GM12801 (cell line): ENCODE results near the gene PPARGC1A.

ENCODE experiments used
- TF ChIP-seq, protein P1 (sequence below): IDR thresholded peaks from one replicate; pipeline ENCODE4 v1.5.1; 2011; ENCODE audit warnings: control low read depth; ENCODE audit not compliant: insufficient read length; ENCODE audit errors: extremely low read depth

The PPARGC1A gene

DNA sequence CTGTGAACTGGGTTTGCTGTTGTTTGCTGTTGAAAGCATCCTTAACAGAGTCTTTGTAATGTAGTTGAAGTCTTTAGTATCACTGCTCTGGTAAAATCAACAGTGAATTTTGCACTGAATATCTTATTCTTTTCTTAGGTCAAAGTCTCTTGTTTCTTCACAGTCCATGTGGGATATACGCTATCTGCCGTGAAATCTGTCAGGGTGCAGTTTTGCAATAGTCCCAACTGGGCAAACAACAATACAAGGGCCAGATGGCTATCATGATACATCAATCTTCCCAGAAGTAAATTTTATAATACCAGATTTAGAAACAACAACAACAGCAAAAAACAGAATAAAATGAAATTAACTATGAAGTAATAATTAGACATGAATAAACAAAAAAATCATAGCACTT lies 123.5 kb downstream of the PPARGC1A start:
- TF ChIP-seq, protein P1, sequence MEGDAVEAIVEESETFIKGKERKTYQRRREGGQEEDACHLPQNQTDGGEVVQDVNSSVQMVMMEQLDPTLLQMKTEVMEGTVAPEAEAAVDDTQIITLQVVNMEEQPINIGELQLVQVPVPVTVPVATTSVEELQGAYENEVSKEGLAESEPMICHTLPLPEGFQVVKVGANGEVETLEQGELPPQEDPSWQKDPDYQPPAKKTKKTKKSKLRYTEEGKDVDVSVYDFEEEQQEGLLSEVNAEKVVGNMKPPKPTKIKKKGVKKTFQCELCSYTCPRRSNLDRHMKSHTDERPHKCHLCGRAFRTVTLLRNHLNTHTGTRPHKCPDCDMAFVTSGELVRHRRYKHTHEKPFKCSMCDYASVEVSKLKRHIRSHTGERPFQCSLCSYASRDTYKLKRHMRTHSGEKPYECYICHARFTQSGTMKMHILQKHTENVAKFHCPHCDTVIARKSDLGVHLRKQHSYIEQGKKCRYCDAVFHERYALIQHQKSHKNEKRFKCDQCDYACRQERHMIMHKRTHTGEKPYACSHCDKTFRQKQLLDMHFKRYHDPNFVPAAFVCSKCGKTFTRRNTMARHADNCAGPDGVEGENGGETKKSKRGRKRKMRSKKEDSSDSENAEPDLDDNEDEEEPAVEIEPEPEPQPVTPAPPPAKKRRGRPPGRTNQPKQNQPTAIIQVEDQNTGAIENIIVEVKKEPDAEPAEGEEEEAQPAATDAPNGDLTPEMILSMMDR, result no peak

DNA sequence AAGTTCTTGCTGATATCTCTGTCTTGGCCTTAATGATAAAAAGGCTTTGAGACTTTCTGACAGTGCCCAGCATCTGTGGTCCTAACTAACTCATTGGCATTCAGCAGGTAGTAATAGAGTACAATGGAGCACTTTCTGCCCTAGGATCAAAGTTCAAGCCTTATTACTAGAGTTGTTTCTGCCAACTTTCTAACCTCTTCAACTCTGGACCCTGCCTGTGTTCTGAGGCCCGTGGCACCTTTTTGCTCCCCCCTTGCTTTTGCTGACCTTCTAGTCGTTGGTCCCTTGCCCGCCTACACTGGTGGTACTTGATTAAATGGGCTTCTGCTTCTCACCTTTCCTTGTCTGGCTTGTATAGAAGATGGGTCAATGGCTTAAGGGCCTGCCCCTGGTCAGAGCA lies 126.3 kb downstream of the PPARGC1A start:
- TF ChIP-seq, protein P1, result no peak

DNA sequence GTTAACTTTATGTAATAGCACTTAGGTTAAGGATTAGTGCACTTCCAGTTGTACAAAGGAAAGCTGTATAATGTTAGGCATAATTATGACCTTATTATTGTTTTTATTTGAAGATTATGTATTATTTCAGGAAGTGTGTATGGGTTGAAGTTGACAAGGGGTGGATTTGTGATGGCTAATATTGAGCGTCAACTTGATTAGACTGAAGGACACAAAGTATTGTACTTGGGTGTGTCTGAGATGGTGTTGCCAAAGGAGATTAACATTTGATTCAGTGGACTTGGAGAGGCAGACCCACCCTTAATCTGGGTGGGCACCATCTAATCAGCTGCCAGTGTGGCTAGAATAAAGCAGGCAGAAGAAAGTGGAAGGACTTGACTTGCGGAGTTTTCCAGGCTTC lies 127.3 kb downstream of the PPARGC1A start:
- TF ChIP-seq, protein P1, result no peak

DNA sequence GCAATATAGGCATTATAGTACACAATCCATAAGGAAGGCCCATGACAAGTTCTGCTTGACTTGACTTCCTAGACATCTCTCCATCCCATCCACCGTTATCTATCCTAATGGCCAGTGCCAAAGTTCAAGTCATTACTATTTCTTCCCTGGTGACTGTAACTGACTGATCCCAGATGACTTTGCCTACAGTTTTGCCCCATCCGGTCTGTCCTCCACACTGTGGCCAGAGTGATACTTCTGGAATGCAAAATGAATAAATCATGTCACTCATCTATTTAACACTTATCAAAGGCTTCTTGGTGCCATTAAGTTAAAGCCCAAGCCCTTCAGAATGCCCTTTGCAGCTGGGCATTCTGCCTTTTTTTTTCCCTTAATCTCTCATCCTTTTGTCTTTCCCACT lies 130.8 kb downstream of the PPARGC1A start:
- TF ChIP-seq, protein P1, result no peak

DNA sequence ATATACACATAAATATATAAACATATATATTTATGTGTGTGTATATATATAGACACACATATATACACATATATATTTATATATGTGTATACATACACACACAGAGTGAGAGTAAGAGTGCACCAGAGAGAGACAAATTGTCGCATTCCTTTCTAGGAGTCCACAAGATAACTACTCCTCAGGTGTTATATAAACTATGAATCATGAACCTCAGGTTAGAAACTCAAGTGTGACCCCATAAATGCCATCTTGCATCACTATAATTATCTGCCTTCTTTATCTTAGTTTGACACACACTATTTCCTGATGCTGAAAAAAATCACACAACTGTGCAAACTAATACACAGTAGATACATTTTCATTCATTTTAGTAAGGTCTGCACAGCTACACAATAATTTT lies 135.2 kb downstream of the PPARGC1A start:
- TF ChIP-seq, protein P1, result no peak

DNA sequence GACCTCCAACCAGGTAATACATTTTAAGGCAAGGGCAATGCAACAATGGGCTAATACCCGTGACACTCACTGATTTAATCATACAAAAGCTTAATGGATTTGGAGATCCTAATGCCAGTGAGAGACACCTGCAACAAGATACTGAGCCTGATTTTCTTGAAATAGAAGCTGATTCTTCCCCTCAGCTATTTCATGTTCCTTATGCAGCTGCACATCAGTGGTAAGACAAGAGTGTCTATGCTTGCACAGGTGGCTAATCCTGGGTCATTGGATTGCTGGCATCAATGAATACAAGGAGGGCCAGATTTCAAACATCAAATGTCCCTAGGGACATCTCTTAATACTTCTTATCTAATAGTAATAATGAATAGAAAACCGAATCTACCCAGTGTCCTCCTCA lies 139.7 kb downstream of the PPARGC1A start:
- TF ChIP-seq, protein P1, result no peak

DNA sequence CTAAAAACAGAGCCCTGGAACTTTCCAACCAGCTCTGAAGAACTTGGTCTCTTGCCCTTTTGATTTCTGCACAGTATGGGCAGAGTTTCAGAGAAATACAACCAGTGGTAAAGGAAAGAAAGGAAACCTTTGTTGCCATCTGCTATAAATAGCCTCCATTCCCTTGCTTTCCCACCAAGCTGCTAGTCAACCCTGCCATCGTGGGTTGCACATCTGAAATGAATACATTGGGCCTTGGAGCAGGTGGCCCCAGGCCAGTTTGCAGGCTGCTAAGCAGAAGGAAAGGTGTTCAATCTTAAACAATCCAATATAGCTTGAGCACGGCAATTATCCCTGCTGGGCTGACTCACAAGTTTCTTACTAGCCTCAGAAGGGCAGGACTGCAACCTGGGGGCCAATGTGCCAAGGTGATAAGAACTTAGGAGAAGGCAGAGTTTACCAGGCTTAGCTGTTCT lies 142.5 kb downstream of the PPARGC1A start:
- TF ChIP-seq, protein P1, result no peak

DNA sequence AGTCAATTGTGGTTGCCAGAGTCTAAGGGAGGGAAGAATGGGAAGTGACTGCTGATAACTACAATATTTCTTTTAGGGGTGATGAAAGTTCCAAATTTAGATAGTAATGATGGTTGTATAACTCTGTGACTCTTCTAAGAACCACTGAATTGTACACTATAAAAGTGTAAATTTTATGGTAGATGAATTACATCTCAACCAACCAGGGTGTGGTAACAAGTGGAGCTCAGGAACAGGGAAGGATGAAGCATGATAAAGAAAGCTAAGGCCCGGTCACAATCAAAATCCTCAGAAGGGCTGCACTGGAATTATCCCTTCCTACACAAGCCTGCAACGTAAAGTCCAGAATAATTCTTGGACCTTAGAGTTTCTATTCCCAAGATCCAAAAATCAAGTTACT lies 143.2 kb downstream of the PPARGC1A start:
- TF ChIP-seq, protein P1, result no peak
